SK-N-SH (cell line): ENCODE results near the gene WWOX.

Source experiments
- CTCF ChIP-seq: fragments of 200-600 bp; sonication (generic); IDR thresholded peaks from 2 replicates; pipeline ENCODE4 v1.6.1; 2017; ENCODE audit warnings: antibody characterized with exemption, mild to moderate bottlenecking, moderate library complexity
- FOXM1 ChIP-seq: IDR thresholded peaks from 2 replicates; pipeline ENCODE4 v1.4.0; 2012; ENCODE audit warnings: low read depth, mild to moderate bottlenecking
- GATA2 ChIP-seq: sonication (generic); formaldehyde crosslinking; IDR thresholded peaks from 2 replicates; pipeline ENCODE4 v1.5.0; 2020; ENCODE audit warnings: mild to moderate bottlenecking, missing genetic modification reagents
- JUND ChIP-seq: IDR thresholded peaks from 2 replicates; pipeline ENCODE4 v1.4.0; 2012
- RAD21 ChIP-seq: IDR thresholded peaks from 2 replicates; pipeline ENCODE4 v1.6.1; 2012; ENCODE audit warnings: mild to moderate bottlenecking, low read length
- REST ChIP-seq: IDR thresholded peaks from 2 replicates; pipeline ENCODE4 v1.6.1; 2012; ENCODE audit warnings: mild to moderate bottlenecking, low read depth, low read length, moderate library complexity
- USF1 ChIP-seq: IDR thresholded peaks from 2 replicates; pipeline ENCODE4 v1.4.0; 2012; ENCODE audit warnings: low read depth, borderline replicate concordance
- USF2 ChIP-seq: fragments of 150-350 bp; IDR thresholded peaks from 2 replicates; pipeline ENCODE4 v1.6.1; 2017; ENCODE audit warnings: antibody characterized with exemption, low read length, low read depth, borderline replicate concordance
- YY1 ChIP-seq: IDR thresholded peaks from 2 replicates; pipeline ENCODE4 v1.4.0; 2012; ENCODE audit warnings: low read depth, mild to moderate bottlenecking

- TF ChIP-seq FOXM1 (no peak), CTCF (no peak), REST (no peak), USF1 (no peak), YY1 (no peak), GATA2 (no peak), RAD21 (no peak), JUND (no peak), USF2 (no peak)
These were observed 1024.7 kb downstream of the WWOX start for GRCh38 chr16:79124016-79124756.
